Kidney glomerular epithelial cell (primary cell): ENCODE measurements around the gene JUNB.

ENCODE experiments used
- DNase-seq: peaks from one replicate; lab custom pipeline; 2025; lab: John Stamatoyannopoulos, UW

JUNB gene

DNA sequence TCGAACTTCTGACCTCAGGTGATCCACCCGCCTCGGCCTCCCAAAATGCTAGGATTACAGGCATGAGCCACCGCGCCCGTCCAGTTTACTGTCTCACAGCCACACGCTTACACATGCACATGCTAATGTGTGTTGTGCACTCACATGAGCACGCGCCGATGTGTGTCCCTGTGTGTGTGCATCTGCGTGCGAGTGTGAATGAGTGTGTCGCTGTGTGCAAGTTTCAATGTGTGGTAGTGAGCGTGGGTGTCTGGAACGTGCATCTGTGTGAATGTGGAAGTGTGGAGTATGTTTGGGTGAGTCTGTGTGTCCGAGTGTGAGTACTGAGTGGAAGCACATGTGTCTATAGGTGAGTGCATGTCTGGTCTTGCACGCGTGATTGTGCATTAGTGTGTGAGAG lies 51.2 kb downstream of the JUNB start:
- DNase-seq = no peak
